Stimulated activated CD4-positive, alpha-beta T cell treated with anti-CD3 and anti-CD28 coated beads, Interleukin-1b, Interleukin-23, amount 100 ng/mL, for 1 hour (primary cell): ENCODE measurements around the gene EXTL1.

Experiments used
- DNase-seq, 2 donors: peaks; one replicate each; pipeline ENCODE4 v3.0.0-alpha.2; 2020; ENCODE audit warnings: low read depth in 2 of 2

Gene EXTL1

GRCh38 chr1:25996966-25997827 lies 24.4 kb upstream of the EXTL1 start:
- DNase-seq: no peak

GRCh38 chr1:25997828-25998761 lies 23.5 kb upstream of the EXTL1 start, which contains the start of gene PAFAH2:
Gene PAFAH2, minus strand, starts transcription at chr1:25998063. Its CDS starts 7,247 bp downstream, at chr1:25990816.
- DNase-seq: peak; percentile 86 to 94

- DNase-seq: no peak
These were observed 22.4 kb upstream of the EXTL1 start for GRCh38 chr1:25999041-25999800.

- DNase-seq: no peak
These were observed 18.3 kb upstream of the EXTL1 start for GRCh38 chr1:26003262-26003661.

GRCh38 chr1:26003756-26004155 lies 17.8 kb upstream of the EXTL1 start:
- no peak for DNase-seq

- DNase-seq: no peak
These were observed 16.0 kb upstream of the EXTL1 start for GRCh38 chr1:26005434-26006105.

- DNase-seq: no peak
These were observed 14.9 kb upstream of the EXTL1 start for GRCh38 chr1:26006710-26007109.

GRCh38 chr1:26009796-26010447 lies 11.7 kb upstream of the EXTL1 start:
- no peak for DNase-seq

- DNase-seq: no peak
These were observed 10.8 kb upstream of the EXTL1 start for GRCh38 chr1:26010825-26011224.

GRCh38 chr1:26012864-26013263 lies 8.7 kb upstream of the EXTL1 start:
- DNase-seq: no peak

GRCh38 chr1:26014179-26014578 lies 7.4 kb upstream of the EXTL1 start:
- no peak for DNase-seq

- no peak for DNase-seq
These were observed 6.2 kb upstream of the EXTL1 start for GRCh38 chr1:26015358-26015757.

GRCh38 chr1:26016258-26016952 lies 5.2 kb upstream of the EXTL1 start:
- DNase-seq: no peak

GRCh38 chr1:26016953-26017545 lies 4.5 kb upstream of the EXTL1 start:
- DNase-seq: no peak

- DNase-seq: no peak
These were observed 4.0 kb upstream of the EXTL1 start for GRCh38 chr1:26017606-26018005.

GRCh38 chr1:26019641-26020315 lies 1.8 kb upstream of the EXTL1 start:
- no peak for DNase-seq

GRCh38 chr1:26020330-26020768 lies 1.2 kb upstream of the EXTL1 start:
- no peak for DNase-seq

GRCh38 chr1:26020941-26021646 lies 481 bp upstream of the EXTL1 start:
- DNase-seq: no peak
